ENCODE results near the gene ERC2.

- no peak for TF ChIP-seq POLR2AphosphoS5 (IDR thresholded peaks at IDR 0.05)
- TF ChIP-seq POLR2A (IDR thresholded peaks at IDR 0.05): no peak
- TF ChIP-seq CTCF (IDR thresholded peaks at IDR 0.05): no peak
- TF ChIP-seq EP300 (IDR thresholded peaks at IDR 0.05): no peak
These were observed 817.3 kb downstream of the ERC2 start for GRCh38 chr3:55651011-55651410.

Data from upper lobe of left lung (tissue), 4 donors.